NCI-H2196 (cell line): ENCODE measurements around the gene RAET1L.
"Not testable (repeated sequence)": the region's sequence is repeated elsewhere in the genome, so short reads cannot be mapped to it uniquely, and the experiment has no call there.

ENCODE experiments used
- DNase-seq: peaks from one replicate; lab custom pipeline; 2025; ENCODE audit not compliant: unreplicated experiment; lab: John Stamatoyannopoulos, UW

RAET1L gene, protein sequence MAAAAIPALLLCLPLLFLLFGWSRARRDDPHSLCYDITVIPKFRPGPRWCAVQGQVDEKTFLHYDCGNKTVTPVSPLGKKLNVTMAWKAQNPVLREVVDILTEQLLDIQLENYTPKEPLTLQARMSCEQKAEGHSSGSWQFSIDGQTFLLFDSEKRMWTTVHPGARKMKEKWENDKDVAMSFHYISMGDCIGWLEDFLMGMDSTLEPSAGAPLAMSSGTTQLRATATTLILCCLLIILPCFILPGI

DNA sequence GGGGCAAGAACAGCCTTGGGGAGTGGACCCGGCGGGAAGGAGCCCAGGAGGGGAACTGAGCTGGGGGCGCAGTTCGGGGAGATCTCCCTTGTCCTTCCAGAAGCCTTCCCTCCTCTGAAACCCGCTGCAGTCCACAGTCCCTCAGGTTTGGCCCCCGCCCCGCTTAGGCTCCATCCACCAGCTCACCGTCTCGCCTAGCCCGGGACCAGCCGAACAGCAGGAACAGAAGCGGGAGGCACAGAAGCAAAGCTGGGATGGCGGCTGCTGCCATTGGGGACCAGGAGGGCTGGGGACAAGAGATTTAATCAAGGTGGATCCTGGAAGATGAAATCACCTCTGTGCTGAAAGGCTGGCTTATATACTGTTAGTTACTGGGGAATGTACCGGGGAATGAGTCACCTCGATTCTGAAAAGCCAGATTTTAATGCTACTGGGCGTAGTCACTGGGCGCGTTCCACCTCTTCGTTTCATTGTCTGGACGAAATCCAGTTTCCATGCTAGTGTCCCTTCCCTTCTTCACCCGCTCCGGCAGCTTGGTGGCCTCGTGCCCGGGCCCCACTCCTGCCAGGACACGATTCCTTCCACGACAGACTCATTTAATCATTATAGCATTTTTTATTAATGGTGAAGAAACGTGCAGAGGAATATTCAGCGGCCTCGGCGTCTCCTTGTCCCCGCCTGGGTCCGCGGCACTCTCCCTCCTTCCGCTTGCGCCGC is at the start of gene RAET1L:
TSS of gene RAET1L (minus strand) at position 332 of the 717 bp plus-strand sequence. CDS start at position 271, 61 bp downstream.
- DNase-seq: no peak

DNA sequence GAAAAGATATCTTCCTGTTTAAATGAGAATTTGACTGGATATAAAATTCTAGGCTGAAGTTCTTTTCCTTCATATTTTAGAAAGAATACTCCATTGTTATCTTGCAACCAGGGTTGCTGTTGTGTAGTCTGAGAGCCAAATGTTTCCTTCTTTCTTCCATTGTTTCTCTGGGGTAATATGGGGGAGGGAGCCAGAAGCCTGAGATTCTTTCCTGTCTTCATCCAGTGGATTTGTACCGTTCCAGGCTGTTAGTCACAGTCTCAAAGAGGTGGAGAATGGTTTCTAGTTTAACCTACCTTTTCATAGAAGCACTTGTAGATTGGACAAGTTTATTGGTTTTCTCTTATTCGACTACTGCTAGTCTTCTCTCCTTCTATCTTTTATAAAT is 49.7 kb upstream of the RAET1L start:
- DNase-seq: no peak

DNA sequence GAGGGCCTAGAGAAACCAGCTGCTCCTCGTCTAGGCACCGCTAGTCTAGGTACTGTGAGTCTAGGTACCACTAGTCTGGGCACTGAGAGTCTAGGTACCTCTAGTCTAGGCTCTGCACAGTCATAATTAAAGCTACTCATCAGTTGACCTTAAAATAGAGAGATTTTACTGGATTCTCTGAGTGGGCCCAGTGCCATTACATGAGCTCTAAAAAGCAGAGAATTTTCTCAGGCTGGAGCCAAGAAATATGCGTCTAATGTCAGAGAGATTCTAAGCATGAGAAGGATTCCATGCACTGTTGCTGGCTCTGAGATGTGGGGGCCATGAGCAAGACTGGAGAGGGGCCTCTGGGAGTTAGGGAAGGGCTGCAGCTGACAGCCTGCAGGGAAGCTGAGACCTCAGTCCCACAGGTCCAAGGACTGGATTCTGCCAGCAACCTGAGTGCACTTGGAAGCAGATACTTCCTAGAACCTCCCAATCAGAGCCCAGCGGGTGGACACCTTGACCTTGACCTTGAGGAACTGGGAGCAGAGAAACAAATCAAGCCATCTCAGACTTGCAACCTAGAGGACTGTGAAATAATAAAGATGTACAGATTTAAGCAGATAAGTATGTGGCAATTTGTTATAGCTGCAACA is 49.2 kb upstream of the RAET1L start:
- not testable (repeated sequence) for DNase-seq

DNA sequence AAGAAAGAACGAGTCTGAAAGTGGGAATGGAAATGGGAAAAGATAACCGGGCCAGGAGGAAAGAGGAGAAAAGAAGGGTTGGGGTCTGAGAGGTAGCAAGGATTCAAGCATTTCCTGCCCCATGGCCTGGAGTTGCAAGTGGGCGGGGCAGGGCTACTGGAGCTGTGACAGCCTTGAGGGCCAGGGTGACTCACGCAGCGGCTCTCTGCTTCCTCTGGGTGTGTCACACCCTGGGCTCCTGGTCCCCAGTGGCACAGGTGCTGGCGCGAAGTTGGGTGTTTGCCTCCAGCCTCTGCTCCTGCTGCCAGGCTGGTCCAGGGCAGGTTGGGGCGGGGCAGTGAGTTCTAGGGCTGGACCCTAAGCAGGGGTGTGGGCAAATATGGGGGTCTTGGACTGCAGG is 46.9 kb upstream of the RAET1L start:
- DNase-seq: peak; percentile 1

DNA sequence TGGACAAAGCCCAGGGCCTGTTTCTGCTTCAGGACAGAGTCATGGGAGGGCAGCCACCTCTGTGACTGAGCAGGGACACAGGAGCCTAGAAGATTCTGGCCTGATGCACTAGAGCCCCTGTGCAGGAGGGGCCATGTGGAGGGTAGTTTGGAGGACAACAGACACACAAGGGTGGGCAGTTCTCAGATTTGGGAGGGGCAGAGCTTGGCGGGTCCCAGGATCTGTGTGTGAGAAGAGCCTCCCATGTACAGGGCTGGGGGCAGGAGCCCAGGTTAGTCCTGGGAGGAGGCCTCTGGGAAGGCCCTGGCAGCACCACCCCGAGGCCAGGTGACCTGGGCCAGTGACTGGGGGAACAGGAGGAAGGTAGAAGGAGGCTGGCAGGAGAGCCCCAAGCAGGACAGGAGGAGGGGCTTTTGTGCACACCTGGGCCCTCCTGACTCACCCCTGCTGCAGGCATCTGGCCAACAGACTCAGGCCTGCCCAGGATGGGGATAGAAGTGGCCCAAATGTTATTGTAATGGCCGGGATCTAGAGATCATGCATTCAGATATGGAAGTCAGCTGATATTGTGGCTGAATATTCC is 45.0 kb upstream of the RAET1L start:
- no peak for DNase-seq

DNA sequence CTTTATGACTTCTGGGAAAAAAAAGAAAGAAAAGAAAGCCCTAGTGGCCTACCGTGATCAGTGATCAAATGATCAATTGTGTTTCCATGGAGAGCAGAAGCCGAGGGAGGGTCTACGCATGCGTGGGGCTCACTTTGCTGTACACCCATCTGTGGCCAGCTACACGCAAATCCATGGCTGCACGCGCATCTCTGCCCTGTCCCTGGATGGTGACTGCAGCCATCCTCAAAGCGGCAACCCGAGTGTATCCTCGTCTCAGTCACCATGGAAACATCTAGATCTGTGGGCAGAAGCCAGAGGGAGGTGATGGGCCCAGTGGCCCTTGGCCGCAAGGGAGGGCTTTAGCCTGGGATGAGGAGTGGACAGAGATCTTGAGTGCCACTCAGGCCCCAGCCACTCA is 44.4 kb upstream of the RAET1L start:
- no peak for DNase-seq

DNA sequence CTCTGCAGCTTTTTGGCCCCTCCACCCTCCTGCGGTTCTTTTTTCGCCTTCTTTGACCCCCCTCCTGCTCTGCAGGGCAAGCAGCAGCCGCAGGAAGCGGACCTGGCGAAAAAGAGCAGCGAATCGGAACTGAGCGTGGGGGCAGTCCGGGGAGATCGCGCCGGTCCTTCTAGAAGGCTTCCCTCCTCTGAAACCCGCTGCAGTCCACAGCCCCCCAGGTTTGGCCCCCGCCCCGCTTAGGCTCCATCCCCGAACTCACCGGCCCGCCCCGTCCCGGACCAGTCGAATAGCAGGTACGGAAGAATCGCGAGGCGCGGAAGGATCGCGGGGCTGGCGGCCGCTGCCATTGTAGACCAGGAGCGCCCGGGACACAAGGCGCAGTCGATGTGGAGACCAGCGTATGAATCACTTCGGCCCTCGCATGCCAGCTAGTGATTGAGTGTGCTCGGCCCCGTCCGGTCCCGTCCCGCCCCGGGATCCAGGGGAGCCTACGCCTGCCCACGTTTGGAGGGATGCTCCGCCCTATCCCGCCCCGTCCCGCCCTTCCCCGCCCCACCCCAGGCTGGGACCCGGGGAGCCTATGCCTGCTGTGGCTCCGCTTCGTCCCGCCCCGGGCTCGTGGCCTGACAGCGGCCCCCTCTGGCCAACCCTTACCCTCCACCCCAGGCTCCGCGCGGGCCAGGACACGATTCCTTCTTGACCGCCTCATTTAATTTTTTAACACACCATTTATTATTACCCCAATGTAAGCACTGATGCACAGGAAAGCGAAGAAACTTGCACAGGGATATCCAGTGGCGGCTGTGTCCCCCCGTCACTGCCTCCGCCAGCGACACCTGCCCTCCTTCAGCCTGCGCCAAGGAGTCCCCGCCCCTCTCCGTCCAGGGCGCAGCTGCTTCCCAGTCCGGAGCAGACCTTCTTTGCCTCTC is 43.7 kb upstream of the RAET1L start, which contains the start of gene ULBP3:
TSS of gene ULBP3 (minus strand) at position 402 of the 929 bp plus-strand sequence. CDS start at position 347, 55 bp downstream.
- peak; percentile 58 for DNase-seq

DNA sequence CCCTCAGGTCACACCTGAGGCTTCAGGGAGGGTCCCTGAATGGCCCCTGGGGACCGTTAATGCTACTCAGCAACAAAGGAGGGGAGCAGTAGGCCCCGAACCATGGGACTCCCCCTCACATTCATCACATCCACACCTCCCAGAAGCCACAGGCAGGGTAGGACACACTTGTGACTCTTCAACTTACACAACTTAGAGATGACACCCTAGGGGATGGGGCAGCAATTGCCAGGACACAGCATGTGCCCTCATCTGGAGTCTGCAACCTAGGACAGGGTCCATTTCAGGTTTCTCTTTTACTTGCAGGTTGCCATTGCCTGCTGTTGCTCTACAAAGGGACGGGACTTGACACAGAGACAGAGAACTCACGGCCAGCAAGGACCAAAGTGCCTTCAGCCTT is 42.8 kb upstream of the RAET1L start:
- no peak for DNase-seq

DNA sequence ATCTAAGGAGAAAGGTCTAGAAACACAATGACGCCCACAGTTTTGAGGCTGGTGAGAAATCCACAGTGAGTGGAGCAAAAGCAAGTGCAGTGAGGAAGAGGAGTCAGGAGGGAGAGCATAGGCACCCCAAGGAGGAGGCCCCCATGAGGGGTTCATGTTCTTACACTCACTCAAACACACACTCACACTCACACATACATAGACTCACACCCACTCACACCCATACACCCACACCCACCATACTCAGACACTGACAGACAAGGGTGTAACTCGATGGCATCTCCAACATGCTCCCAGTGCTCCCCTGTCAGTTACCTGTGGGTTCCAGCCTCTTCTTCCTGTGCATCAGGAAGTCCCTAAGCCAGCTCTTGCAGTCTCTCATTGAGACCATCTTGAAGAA is 39.8 kb upstream of the RAET1L start:
- no peak for DNase-seq

DNA sequence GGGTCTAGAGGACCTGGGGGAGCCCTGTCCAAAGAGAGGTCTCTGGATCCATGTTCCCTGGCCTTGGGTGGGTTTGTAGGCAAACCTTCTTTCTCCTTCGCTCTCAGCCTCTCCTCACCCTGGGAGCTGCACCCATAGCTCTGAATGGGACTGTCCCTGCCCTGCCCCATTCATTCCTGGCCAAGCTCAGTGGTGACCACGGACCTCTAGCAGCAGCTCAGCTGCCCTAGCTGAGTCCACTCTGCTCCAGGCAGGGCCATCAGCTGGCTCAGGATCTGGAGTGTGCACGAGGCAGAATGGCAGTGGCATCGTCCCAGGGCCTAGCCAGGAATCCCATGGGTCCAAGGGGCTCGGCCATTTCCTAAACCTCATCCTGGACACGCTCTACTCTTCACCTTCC is 38.3 kb upstream of the RAET1L start:
- no peak for DNase-seq

DNA sequence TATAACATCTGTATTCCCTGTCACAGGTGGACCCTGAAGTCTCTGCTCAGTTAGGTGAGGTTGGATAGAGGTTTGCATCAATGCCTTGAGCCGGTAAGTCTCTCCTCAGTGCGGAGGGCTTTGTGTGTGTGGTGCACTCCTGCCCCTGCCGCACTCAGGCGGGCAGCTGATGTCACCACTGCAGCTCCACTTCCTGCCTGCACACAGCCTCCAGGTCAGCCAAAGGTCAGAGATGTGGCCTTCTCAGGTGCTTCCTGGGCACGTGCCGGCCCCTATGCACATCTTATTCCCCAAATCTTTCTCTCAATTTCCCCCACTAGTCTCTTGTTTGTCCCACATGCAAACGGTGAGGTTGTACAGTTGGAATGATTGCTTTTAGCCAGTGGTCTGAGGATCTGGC is 34.6 kb upstream of the RAET1L start:
- DNase-seq: not testable (repeated sequence)

DNA sequence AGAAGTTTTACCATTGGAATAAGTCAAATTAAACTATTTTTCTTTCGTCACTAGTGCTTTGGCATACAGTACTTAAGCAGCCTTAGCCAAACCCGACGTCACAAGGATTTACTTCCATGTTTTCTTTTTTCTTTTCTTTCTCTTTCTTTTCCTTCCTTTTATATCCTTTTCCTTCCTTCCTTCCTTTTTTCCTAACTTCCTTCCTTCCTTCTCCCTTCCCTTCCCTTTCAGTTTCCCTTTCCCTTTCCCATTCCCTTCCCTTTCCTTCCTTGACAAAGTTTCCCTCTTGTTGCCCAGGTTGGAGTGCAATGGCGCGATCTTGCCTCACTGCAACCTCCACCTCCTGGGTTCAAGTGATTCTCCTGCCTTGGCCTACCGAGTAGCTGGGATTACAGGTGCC is 33.7 kb upstream of the RAET1L start:
- no peak for DNase-seq

DNA sequence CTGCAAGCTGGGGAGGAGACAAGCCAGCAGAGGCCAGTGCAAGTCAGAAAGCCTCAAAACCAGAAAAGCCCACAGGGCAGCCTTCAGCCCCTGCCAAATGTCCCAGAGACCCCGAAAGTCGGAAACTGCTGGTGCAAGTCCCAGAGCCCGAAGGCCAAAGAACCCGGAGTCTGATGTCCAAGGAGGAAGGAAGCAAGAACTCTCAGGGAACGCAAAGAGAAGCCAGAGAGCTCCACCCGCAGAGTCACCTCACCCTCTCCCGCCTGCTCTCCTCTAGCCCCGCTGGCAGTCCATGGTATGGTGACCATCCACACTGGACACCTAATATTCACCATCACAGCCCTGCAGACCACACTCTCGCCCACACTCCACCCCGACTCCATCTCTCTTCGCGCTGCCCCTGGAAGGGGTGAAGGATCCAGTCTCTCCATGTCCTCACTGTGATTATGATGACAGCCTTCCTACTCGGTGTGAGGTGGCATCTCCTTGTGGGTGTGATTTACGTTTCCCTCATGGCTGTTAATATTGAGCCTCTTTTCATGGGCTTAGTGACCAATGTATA is 33.0 kb upstream of the RAET1L start:
- DNase-seq: no peak

DNA sequence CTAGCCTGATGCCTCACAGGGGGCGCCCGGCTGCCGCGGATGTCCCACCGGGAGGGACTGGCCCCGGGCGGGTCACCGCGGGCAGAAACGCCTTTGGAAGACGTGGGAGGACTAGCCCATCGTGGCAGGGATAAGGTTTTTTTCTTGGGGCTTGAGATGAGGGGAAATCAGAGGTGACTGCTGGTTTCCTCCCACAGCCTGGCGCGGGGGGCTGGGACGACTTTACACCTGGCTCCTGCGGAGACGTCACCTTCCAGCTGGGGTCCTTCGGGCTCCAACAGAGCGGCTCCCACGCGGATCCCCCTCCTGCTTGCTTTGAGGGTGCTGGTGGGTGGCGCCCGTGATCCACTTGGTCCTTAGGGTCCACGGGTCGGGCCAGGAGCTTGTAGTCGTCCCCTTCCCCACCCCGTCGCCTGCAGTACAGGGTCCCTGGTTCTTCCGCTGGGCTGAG is 32.2 kb upstream of the RAET1L start:
- DNase-seq: no peak

DNA sequence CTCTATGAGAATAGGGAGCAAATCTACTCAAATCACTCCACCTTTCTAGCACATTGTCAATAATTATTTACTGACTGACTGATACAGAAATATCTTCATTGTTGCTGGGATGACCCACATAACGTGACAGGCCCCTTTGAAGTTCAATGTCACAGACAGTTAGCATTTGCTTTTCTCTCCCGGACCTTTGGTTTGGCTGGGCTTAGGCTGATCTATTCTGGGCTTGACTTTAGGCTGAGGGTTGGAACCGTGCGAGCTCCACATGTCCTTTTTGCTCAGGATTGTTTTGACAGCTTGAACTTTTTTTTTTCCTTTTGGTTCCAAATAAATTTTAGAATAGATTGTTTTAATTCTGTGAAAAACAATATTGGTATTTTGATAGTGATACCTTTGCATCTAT is 31.6 kb upstream of the RAET1L start:
- no peak for DNase-seq

DNA sequence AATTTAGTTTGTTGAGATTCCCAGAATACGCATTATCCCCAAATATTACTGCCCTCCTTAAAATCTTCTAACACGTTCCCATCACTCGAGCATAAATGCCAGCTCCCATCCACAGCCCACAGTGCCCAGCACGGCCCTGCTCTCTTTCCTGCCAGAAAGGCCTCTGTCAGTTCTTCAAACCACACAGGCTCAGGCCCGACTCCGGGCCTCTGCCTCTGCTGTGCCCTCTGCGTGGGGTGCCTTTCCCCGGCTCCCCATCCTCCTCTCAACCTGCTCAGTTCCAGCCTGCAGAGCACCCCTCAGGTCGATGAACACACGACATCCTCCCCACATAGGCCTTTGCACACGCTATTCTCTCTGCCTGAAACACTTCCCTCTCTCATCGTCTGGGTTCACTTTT is 30.8 kb upstream of the RAET1L start:
- DNase-seq: no peak

DNA sequence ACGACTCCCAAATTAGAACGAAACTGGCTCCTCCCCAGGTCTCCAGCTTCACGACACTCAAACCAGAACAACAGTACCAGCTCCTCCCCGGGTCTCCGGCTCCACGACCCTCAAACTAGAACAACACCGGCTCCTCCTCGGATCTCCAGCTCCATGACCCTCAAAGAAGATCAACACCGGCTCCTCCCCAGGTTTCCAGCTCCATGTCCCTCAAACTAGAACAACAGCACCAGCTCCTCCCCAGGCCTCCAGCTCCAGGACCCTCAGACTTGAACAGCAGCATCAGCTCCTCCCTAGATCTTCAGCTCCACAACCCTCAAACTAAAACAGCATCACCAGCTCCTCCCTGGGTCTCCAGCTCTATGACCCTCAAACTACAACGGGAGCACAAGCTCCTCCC is 29.8 kb upstream of the RAET1L start:
- no peak for DNase-seq

DNA sequence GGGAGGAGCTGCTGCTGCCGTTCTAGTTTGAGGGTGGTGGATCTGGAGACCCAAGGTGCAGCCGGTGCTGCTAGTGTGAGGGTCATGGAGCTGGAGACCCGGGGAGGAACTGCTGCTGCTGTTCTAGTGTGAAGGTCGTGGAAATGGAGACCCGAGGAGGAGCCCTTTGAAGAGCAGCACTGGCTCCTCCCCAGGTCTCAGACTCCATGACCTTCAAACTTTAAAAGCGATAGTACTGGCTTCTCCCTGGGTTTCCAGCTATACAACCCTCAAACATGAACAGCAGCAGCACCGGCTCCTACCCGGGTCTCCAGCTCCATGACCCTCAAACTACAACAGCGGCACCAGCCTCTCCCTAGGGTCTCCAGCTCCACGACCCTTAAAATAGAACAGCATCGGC is 28.1 kb upstream of the RAET1L start:
- no peak for DNase-seq

DNA sequence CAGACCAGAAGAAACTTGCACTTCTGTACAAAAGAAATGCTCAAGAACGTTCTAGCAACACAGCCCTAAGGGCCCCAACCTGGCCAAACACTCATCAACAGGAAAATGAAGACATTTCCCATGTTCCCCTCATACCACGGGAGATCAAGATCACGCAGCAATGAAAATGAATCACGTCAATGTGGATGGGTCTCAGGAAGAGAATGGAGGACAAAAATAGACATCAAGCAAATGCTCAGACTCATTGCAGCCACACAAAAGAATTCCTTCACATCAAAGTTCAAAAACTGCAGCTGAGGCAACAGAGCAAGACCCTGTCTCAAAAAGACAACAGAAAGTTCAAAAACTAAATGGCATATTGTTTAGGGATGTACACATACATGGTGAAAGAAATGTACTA is 25.5 kb upstream of the RAET1L start:
- no peak for DNase-seq

DNA sequence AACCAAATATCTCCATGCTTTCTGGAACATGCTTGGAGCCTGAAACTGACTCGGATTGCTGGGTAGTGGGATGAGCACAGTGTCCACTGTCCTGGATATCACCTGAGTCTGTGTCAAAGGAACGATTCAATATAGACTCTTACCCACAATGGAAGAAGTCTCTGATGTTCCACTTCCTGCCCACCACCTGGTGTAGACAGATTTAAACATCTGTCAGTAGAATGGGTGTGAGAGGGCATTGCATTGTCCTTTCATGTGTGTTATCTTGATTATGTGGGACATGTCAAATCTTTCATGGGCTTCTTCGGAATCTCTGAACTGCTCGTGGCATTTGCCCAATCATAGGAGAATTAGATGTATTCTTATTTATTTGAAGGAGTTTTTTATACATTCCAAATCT is 22.8 kb upstream of the RAET1L start:
- no peak for DNase-seq
